Gastroesophageal sphincter (tissue), 3 donors: ENCODE measurements around the gene NRXN3.

ENCODE experiments used
- CTCF ChIP-seq, 4 experiments: fragments of 200-600 bp in 2 of 4; fragments of 450-650 bp in 2 of 4; sonication (generic) in 1 of 4; IDR thresholded peaks; one replicate each; pipeline ENCODE4 v1.5.1; 2017 to 2019; ENCODE audit warnings: antibody characterized with exemption in 4 of 4, mild to moderate bottlenecking in 2 of 4, moderate library complexity in 2 of 4
- POLR2AphosphoS5 ChIP-seq: sonication (generic); formaldehyde crosslinking; IDR thresholded peaks from one replicate; pipeline ENCODE4 v1.6.1; 2017; ENCODE audit warnings: antibody characterized with exemption

- no peak for TF ChIP-seq CTCF (IDR thresholded peaks at IDR 0.05)
- no peak for TF ChIP-seq POLR2AphosphoS5
These were observed 1708.6 kb downstream of the NRXN3 start for GRCh38 chr14:79878785-79879184.
